Endodermal cell (in vitro differentiated cells): ENCODE results near the gene APOL4. TPM values are rescaled to one million over a fixed set of nuclear protein-coding genes. Genes with fewer than 3 reads are reported as not detected.

Source experiments
- DNase-seq: peaks from one replicate; pipeline ENCODE4 v3.0.0-alpha.2; 2017
- H3K27ac ChIP-seq: 2 replicates; pipeline ENCODE4 v1.5.1; 2013; ENCODE audit warnings: mild to moderate bottlenecking, low read depth, low read length, moderate library complexity
- H3K27me3 ChIP-seq: 2 replicates; pipeline ENCODE4 v1.6.1; 2013; ENCODE audit warnings: mild to moderate bottlenecking, low read length, moderate library complexity; ENCODE audit not compliant: insufficient read depth, control insufficient read depth, poor library complexity, severe bottlenecking
- H3K36me3 ChIP-seq: 2 replicates; pipeline ENCODE4 v1.7.0; 2013; ENCODE audit warnings: mild to moderate bottlenecking, low read length, moderate library complexity; ENCODE audit not compliant: control insufficient read depth, insufficient read depth
- H3K4me1 ChIP-seq: one replicate; pipeline ENCODE4 v1.7.0; 2013; ENCODE audit warnings: low read length; ENCODE audit not compliant: control insufficient read depth, insufficient read depth
- H3K4me3 ChIP-seq: 2 replicates; pipeline ENCODE4 v1.5.1; 2013; ENCODE audit warnings: mild to moderate bottlenecking, low read length, moderate library complexity
- H3K9ac ChIP-seq: 2 replicates; pipeline ENCODE4 v1.6.1; 2013; ENCODE audit warnings: mild to moderate bottlenecking, low read length, moderate library complexity; ENCODE audit not compliant: poor library complexity, severe bottlenecking; ENCODE audit errors: extremely low read depth
- H3K9me3 ChIP-seq: 2 replicates; pipeline ENCODE4 v1.6.1; 2013; ENCODE audit warnings: mild to moderate bottlenecking, low read length, moderate library complexity; ENCODE audit not compliant: control insufficient read depth
- H3K27ac Mint-ChIP-seq: 2 replicates; pipeline ENCODE4 v1.8.0; 2020; ENCODE audit warnings: mixed read lengths
- H3K27me3 Mint-ChIP-seq: 2 replicates; pipeline ENCODE4 v1.8.0; 2021; ENCODE audit warnings: mild to moderate bottlenecking, mixed read lengths; ENCODE audit not compliant: insufficient read depth
- H3K36me3 Mint-ChIP-seq: 2 replicates; pipeline ENCODE4 v1.8.0; 2020; ENCODE audit warnings: low read depth, mixed read lengths
- H3K4me1 Mint-ChIP-seq: 2 replicates; pipeline ENCODE4 v1.8.0; 2020; ENCODE audit warnings: mixed read lengths
- H3K4me3 Mint-ChIP-seq: 2 replicates; pipeline ENCODE4 v1.8.0; 2020; ENCODE audit warnings: mild to moderate bottlenecking, moderate library complexity, mixed read lengths
- H3K9me3 Mint-ChIP-seq: 2 replicates; pipeline ENCODE4 v1.8.0; 2020; ENCODE audit warnings: mild to moderate bottlenecking, mixed read lengths
- CTCF ChIP-seq: fragments of 200-600 bp; sonication (generic); conservative IDR thresholded peaks from 2 replicates; pipeline ENCODE4 v1.5.0; 2021; ENCODE audit warnings: antibody characterized with exemption, mild to moderate bottlenecking
- WGBS, 2 experiments: methylation state at CpG; one replicate each; pipeline versions ENCODE4 v1.1.5 to v1.1.7; 2013; ENCODE audit warnings: missing lambda C conversion rate in 2 of 2, mixed read lengths in 1 of 2; ENCODE audit not compliant: insufficient coverage in 1 of 2, insufficient read length in 1 of 2; 5-methylcytosine and 5-hydroxymethylcytosine counted together
- total RNA-seq, 2 donors: library from RNA; stranded (reverse); fragmentation: NEBNext Ultra II Directional in 1 of 2; extraction: Animal tissue kit (Norgen Biotek cat#: 25700) in 1 of 2; gene quantifications; 2 replicates in 1 of 2; 3 replicates in 1 of 2; pipeline ENCODE4 v1.2.1, GENCODE V29; 2021

APOL4 gene
- total RNA-seq, 2 donors from 2014 or later, result not detected

- no peaks in the 10 kb centered on the region for H3K36me3 Mint-ChIP-seq
- peaks cover 13% of the 10 kb centered on the region for H3K4me1 ChIP-seq
- 76% methylated on average over 18 to 22 of the region's 22 CpGs for WGBS, 2 experiments
- TF ChIP-seq CTCF, result peak; percentile 94
- H3K9ac ChIP-seq, result no peak overlapping the region
- H3K4me1 Mint-ChIP-seq, result peaks cover 18% of the 10 kb centered on the region
- peaks cover 9% of the 10 kb centered on the region for H3K9me3 ChIP-seq
- no peak overlapping the region for H3K4me3 Mint-ChIP-seq
- peak overlapping the region; percentile 22 for H3K27ac Mint-ChIP-seq
- no peak overlapping the region for H3K27ac ChIP-seq
- no peaks in the 10 kb centered on the region for H3K27me3 ChIP-seq
- H3K9me3 Mint-ChIP-seq, result peaks cover 2% of the 10 kb centered on the region
- H3K4me3 ChIP-seq, result no peak overlapping the region
- no peaks in the 10 kb centered on the region for H3K36me3 ChIP-seq
- DNase-seq, result peak; percentile 95
- H3K27me3 Mint-ChIP-seq, result no peaks in the 10 kb centered on the region
Observed at GRCh38 chr22:36180038-36180880, 21.4 kb downstream of the APOL4 start.

- H3K4me1 ChIP-seq, result peaks cover 3% of the 10 kb centered on the region
- no peak overlapping the region for H3K27ac ChIP-seq
- no peaks in the 10 kb centered on the region for H3K27me3 ChIP-seq
- H3K36me3 Mint-ChIP-seq, result no peaks in the 10 kb centered on the region
- H3K4me3 Mint-ChIP-seq, result no peak overlapping the region
- no peaks in the 10 kb centered on the region for H3K27me3 Mint-ChIP-seq
- no peaks in the 10 kb centered on the region for H3K36me3 ChIP-seq
- peak; percentile 30 for DNase-seq
- H3K4me3 ChIP-seq, result no peak overlapping the region
- 83 to 90% methylated on average over 3 of the region's 3 CpGs for WGBS, 2 experiments
- H3K9ac ChIP-seq, result no peak overlapping the region
- H3K4me1 Mint-ChIP-seq, result no peaks in the 10 kb centered on the region
- H3K9me3 ChIP-seq, result peaks cover 9% of the 10 kb centered on the region
- TF ChIP-seq CTCF, result no peak
- no peak overlapping the region for H3K27ac Mint-ChIP-seq
- H3K9me3 Mint-ChIP-seq, result peaks cover 2% of the 10 kb centered on the region
Observed at GRCh38 chr22:36177160-36177559, 24.4 kb downstream of the APOL4 start.

DNA sequence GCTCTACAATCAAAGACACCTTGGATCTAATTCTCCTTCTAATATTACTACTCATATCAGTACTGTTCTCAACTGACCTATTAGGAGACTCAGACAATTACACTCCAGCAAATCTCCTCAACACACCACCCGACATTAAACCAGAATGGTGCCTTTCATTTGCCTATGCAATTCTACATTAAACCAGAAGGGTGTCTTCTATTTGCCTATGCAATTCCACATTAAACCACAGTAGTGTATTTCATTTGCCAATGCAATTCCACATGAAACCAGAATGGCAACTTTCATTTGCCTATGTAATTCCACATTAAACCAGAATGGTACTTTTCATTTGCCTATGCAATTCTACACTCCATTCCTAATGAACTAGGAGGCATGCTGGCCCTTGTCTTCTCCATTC, 25.7 kb downstream of the APOL4 start:
- Histone ChIP-seq H3K9me3 (peaks cover 10% of the 10 kb centered on the region), H3K4me3 (no peak overlapping the region), H3K27me3 (no peaks in the 10 kb centered on the region), H3K4me1 (peaks cover 7% of the 10 kb centered on the region), H3K36me3 (no peaks in the 10 kb centered on the region), H3K9ac (no peak overlapping the region), H3K27ac (no peak overlapping the region)
- Mint-ChIP-seq H3K4me3 (no peak overlapping the region), H3K36me3 (no peaks in the 10 kb centered on the region), H3K9me3 (peaks cover 7% of the 10 kb centered on the region), H3K27me3 (no peaks in the 10 kb centered on the region), H3K4me1 (no peaks in the 10 kb centered on the region), H3K27ac (no peak overlapping the region)
- DNase-seq, result no peak
- 31 to 80% methylated on average over 1 of the region's 1 CpG for whole genome bisulfite sequencing, 2 experiments
- TF ChIP-seq CTCF, result peak; percentile 63
